Mucosa of stomach (tissue), 1 donor: ENCODE results near the gene ABCC8.

Experiments
- H3K27me3 ChIP-seq: one replicate; pipeline ENCODE4 v1.7.0; 2013; ENCODE audit warnings: mild to moderate bottlenecking, low read length; ENCODE audit not compliant: control insufficient read depth, insufficient read depth
- H3K36me3 ChIP-seq: one replicate; pipeline ENCODE4 v1.7.0; 2013; ENCODE audit warnings: low read length; ENCODE audit not compliant: control insufficient read depth, insufficient read depth
- H3K4me1 ChIP-seq: one replicate; pipeline ENCODE4 v1.7.0; 2013; ENCODE audit warnings: mild to moderate bottlenecking, low read length; ENCODE audit not compliant: control insufficient read depth, insufficient read depth
- H3K4me3 ChIP-seq: one replicate; pipeline ENCODE4 v1.7.0; 2013; ENCODE audit warnings: low read length
- H3K9ac ChIP-seq: one replicate; pipeline ENCODE4 v1.7.0; 2013; ENCODE audit warnings: mild to moderate bottlenecking, low read length, moderate library complexity
- H3K9me3 ChIP-seq: one replicate; pipeline ENCODE4 v1.7.0; 2013; ENCODE audit warnings: mild to moderate bottlenecking, low read length, moderate library complexity; ENCODE audit not compliant: control insufficient read depth
- donor health status: Pancreatic carcinoma.

Gene ABCC8

DNA sequence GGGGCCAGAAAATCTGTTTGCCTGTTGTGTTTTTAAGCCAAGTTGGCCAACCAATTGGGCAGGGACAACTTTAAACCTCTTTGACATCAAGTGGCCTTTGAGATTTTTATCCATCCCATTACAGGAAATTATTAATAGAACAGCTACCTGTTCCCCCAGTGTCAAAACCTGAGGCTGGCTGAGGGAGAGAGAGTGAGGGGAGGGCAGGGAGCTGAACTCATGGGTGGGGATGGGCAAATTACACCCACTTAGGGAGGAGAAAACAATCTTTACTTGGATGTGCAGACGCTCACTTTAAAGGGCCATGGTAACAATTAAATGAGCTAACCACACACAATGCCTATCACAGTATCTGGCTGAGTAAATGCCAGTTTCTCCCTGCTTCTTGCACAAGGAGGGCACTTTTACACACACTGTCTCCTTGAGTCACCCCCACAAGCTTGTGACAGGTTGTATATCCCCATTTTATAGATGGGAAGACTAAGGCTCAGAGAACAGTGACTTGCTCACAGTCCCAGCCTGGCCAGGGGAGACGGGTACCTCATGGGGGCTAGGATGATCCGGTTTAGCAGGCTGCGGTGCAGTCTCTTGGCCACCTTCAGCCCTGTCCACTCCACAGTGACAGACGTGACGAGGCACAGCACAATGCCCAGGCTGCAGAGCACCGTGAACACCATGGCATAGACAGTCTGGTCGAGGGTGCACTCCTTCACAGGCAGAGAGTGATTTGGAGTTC is 70.4 kb downstream of the ABCC8 start:
- Histone ChIP-seq H3K9me3 (no peaks in the 10 kb centered on the region), H3K27me3 (no peaks in the 10 kb centered on the region), H3K36me3 (no peaks in the 10 kb centered on the region), H3K4me3 (no peak overlapping the region), H3K4me1 (peaks cover 14% of the 10 kb centered on the region), H3K9ac (no peak overlapping the region)

DNA sequence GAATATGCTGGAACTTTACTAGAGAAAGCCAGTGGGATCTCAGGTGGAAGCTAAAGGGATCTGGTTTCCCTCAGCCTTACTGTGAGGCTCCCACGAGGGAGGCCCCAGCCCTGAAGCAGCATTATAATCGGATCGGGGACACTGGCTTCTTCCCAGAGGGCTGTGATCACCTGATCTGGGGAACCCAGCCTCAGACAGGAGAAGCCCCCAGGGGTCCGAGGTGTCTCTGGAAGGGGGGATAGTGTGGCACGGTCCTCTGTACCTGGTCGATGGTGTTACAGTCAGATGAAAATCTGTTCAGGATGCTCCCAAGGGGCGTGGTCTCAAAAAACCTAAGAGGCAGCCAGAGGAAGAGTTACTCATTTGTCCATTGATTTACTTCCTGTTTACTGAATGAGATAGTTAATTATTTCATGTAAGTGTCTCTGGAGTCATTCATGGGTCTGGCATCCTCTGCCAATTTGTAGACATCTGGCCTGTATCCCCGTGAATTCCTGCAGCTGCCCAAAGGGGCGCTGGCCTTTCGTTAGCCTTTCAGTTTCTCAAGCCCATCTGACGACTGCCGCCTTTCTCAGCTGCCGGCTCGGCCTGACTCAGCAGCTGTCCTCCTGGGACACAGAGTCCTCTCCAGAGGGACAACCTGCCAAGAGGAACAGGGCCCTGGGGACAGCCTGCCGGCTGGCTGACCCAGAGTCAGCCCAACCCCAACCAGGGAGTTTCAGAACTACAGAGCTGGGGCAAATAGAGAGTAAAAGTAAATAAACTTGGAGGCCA is 71.2 kb downstream of the ABCC8 start:
- no peaks in the 10 kb centered on the region for H3K36me3 ChIP-seq
- no peaks in the 10 kb centered on the region for H3K9me3 ChIP-seq
- H3K9ac ChIP-seq, result no peak overlapping the region
- peaks cover 10% of the 10 kb centered on the region for H3K4me1 ChIP-seq
- no peak overlapping the region for H3K4me3 ChIP-seq
- H3K27me3 ChIP-seq, result no peaks in the 10 kb centered on the region

DNA sequence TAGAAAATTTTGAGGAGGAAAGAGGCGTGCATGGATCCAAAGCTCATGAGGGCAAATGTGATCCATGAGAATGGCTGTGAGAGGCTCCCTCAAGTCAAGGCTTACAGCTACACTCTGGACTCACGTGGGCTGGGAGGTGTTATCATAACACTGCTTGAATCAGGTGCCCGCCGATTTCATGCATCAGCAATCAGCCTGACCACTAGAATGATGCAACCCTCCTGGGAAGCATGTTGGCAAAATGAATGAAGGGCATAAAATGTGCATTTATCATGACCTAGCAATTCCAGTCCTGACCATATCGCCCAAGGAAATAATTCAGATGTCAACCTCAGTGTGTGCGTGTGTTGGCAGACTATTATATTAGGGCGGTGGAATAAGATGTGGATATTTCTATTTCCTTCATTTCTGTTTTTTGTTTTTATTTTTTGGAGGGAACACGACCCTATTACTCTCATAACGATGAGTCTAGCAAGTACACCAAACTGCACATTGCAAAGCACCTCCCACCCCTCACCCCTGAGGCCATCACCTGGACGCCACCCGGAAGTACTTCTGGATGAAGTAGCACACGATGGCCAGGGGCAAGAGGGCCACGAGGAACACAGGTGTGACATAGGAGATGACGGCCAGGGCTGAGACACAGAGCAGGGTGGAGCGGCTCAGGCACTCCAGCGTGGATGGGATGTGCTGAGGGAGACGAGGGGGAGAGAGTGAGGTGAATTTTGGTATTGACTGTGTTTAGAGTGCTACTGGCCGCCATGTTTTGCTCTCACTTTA is 72.5 kb downstream of the ABCC8 start:
- H3K9ac ChIP-seq, result no peak overlapping the region
- H3K36me3 ChIP-seq, result no peaks in the 10 kb centered on the region
- no peak overlapping the region for H3K4me3 ChIP-seq
- no peaks in the 10 kb centered on the region for H3K9me3 ChIP-seq
- peaks cover 10% of the 10 kb centered on the region for H3K4me1 ChIP-seq
- no peaks in the 10 kb centered on the region for H3K27me3 ChIP-seq

DNA sequence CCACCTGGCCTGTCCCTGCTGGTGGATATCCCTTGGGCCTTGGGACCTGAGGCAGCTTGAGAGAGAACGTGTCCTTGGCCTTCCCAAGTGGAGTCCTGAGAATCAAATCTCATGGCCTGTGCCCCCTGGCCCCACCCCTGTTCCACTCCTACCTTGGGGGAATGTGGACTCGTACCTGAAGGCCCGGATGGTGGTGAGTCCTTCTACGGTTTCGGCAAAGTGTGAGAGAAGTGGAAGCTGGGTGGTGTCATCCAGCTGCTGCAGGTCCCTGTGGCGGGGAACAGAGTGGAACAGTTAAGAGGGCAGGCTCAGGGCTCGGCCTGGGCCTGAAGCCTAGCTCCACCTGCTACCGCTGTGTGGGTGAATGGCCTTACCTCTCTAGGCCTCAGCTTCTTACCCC is 74.2 kb downstream of the ABCC8 start:
- no peaks in the 10 kb centered on the region for H3K36me3 ChIP-seq
- no peak overlapping the region for H3K9ac ChIP-seq
- H3K4me1 ChIP-seq, result peaks cover 10% of the 10 kb centered on the region
- H3K9me3 ChIP-seq, result no peaks in the 10 kb centered on the region
- H3K27me3 ChIP-seq, result peaks cover 8% of the 10 kb centered on the region
- no peak overlapping the region for H3K4me3 ChIP-seq

DNA sequence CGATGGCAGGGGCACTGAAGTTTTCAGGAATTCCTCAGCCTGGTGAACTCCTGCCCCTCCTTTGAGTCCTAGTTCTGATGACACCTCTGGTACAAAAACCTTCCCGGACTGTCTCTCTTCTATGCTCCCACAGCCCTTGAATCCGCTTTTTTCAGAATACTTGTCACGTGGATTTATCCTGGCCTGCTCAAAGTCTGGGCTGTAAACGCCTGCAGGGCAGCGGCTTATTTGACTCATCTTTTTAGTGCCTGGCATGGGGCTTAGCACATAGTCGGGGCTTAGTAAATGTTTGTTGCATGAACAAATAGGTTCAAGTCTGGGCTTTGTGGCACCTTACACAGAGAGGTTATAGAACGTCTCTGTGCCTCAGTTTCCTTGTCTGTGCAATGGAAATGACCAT is 74.8 kb downstream of the ABCC8 start:
- Histone ChIP-seq H3K9ac (no peak overlapping the region), H3K27me3 (peaks cover 8% of the 10 kb centered on the region), H3K36me3 (no peaks in the 10 kb centered on the region), H3K4me3 (no peak overlapping the region), H3K4me1 (peaks cover 10% of the 10 kb centered on the region), H3K9me3 (no peaks in the 10 kb centered on the region)

DNA sequence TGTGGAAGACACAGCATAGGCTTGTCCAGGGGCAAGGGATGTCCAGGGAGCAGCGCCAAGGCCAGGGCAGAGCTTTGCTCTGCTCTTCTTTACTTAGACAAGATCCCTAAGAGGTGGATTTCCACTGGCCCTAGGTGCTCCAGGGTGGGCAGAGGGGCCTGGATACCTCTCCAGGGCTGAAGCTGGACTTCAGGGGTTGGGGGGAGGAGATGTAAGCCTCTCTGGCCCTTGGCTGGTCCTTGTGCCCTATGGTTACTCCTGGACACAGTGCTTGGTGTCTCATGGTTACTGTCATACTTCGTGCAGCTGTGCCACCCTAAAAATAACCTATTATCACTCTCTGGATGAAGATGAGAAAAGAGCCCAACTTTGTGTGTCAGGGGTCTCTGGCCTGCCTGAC is 75.3 kb downstream of the ABCC8 start:
- no peak overlapping the region for H3K9ac ChIP-seq
- no peak overlapping the region for H3K4me3 ChIP-seq
- H3K36me3 ChIP-seq, result no peaks in the 10 kb centered on the region
- H3K9me3 ChIP-seq, result no peaks in the 10 kb centered on the region
- peaks cover 8% of the 10 kb centered on the region for H3K27me3 ChIP-seq
- H3K4me1 ChIP-seq, result peaks cover 9% of the 10 kb centered on the region

DNA sequence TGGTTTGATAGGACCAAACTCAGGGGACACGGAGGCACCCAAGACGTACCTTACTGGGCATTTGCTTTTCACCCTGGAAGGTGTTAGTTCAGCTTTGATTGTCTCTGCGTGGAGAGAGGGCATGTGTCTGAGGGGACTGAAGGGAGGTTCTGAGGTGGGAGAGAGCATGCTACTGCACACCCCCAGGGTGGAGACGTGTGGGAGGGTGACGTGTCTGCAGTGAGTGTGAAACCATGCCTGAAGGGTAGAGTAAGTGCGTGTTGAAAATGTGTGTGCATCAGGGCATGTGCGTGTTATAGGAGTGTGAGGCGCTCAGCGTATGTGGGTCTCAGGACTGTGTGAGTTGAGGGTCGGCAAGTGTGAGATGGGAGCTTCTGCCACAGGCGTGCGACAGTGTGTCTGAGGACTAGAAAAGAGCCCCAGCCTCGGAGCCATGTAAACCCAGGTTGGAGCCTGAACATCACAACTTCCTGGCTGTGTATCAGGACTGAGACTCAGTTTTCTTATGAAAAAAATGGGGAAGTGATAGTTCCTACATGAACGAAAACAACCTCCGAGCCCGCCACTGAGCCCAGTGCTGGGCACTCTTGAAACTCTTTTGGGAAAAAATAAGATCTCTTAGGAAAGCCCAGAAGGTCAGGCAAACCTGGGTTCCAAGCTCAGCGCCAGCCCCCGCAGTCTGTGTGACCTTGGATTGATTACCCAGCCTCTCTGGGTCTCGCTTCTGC is 76.4 kb downstream of the ABCC8 start:
- no peaks in the 10 kb centered on the region for H3K9me3 ChIP-seq
- peaks cover 8% of the 10 kb centered on the region for H3K27me3 ChIP-seq
- H3K36me3 ChIP-seq, result no peaks in the 10 kb centered on the region
- no peaks in the 10 kb centered on the region for H3K4me1 ChIP-seq
- H3K9ac ChIP-seq, result no peak overlapping the region
- H3K4me3 ChIP-seq, result no peak overlapping the region

DNA sequence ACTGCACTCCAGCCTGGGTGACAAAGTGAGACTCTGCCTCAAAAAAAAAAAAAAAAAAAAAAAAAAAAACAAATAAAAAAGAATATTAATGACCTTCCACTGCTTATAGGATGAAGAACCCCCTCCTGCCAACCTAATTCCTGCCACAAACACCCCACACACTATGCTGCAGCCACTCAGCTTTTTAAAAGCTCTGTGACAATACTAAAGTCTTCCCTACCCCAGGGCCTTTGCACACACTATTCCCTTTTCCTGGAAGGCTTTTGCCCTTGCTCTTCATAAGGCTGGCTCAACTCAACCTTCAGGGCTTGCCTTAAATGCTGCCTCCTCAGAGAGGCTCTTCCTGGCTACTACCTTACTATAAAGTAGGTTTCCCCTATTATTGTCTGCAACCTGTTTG is 77.4 kb downstream of the ABCC8 start:
- no peaks in the 10 kb centered on the region for H3K4me1 ChIP-seq
- no peak overlapping the region for H3K9ac ChIP-seq
- no peak overlapping the region for H3K4me3 ChIP-seq
- no peaks in the 10 kb centered on the region for H3K9me3 ChIP-seq
- peaks cover 8% of the 10 kb centered on the region for H3K27me3 ChIP-seq
- no peaks in the 10 kb centered on the region for H3K36me3 ChIP-seq

DNA sequence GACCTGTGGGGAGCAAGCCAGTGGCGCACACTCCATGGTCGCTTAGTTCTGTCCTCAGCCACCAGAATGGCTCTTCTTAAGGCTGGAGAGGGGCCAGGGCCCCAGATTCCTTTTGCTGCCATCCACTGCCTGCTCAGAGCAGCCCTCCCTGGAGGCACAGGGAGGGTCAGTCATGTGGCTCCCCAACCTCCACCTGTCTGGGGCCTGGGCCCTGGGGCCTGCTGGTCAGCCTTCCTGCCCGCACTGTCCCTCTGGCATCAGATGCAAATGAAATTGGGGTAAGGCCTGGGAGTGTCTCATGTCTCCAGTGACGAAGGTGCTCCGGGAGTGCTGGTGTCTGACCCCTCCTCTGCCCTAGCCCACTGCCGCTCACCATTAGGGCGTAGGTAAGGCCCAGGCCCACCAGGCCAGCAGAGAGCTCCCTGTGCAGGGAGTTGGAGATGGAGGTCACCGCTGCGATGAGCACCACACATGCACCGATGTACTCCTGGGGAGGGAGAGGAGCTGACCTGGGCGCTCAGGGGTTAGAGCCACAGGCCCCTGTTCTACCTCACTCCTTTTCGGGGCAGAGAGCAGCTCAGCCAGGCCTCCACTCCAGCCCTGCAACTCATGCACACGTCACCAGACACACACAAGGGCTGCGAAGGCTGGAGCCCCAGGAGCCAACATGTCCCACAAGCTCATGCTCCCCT is 79.2 kb downstream of the ABCC8 start:
- no peak overlapping the region for H3K9ac ChIP-seq
- H3K27me3 ChIP-seq, result peaks cover 8% of the 10 kb centered on the region
- H3K9me3 ChIP-seq, result no peaks in the 10 kb centered on the region
- H3K4me1 ChIP-seq, result no peaks in the 10 kb centered on the region
- no peaks in the 10 kb centered on the region for H3K36me3 ChIP-seq
- no peak overlapping the region for H3K4me3 ChIP-seq

DNA sequence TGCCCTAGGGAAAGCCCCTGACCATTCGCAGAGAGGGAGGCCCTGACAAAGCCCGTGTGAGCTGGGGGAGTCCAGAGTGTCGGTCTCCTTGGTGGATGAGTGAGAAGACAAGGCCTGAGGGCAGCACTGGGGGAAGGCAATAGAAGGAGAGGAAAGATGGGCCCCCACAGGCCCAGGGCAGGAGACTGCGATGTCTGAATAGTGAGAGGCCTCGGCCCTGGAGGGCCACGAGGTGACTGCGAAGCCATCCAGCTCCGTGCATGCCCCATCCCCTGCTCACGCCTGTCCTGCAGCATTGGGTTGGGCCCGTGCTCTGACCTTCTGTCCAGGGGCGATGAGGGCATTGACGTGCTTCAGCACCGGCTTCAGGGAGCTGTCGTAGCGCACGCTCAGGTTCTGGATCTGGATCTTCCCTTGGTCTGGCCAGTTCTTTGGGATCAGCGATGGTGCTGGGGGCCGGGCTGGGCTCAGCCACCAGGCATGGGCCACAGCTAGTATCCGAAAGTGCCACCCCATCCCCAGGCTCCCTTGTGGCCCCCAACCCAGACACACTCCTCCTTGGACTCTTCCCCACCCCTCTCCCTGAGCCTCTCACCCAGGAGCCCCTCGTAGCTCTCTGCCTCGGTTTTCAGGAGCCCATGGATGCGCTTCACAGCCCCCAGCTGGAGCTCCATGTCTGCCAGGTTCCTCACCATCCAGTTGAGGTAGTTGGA is 79.9 kb downstream of the ABCC8 start:
- Histone ChIP-seq H3K27me3 (peaks cover 8% of the 10 kb centered on the region), H3K9me3 (no peaks in the 10 kb centered on the region), H3K9ac (no peak overlapping the region), H3K4me3 (no peak overlapping the region), H3K36me3 (no peaks in the 10 kb centered on the region), H3K4me1 (no peaks in the 10 kb centered on the region)

DNA sequence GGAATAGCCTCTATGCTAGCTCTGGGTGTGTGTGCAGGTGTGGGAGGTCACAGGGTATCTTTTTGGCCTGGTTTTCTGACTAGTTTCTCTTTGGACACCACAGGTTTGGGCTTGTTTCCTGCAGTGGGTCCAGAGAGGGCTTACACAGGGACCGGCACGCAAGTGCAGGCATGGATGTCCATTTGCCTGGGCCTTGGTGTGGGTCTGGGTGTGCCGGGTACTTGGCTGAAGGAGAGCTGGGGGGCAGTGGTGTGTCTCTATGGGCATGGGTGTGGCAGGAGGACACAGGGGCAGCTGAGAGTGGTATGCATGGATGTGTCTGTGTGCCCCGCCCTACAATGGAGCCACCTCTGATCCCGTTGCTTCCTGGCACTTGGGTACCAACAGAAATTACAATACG is 80.7 kb downstream of the ABCC8 start:
- no peak overlapping the region for H3K9ac ChIP-seq
- no peak overlapping the region for H3K4me3 ChIP-seq
- no peaks in the 10 kb centered on the region for H3K9me3 ChIP-seq
- H3K4me1 ChIP-seq, result no peaks in the 10 kb centered on the region
- H3K27me3 ChIP-seq, result peaks cover 8% of the 10 kb centered on the region
- no peaks in the 10 kb centered on the region for H3K36me3 ChIP-seq
